Ascending aorta (tissue), 2 donors: ENCODE results near the gene SORCS2. TPM values are rescaled to one million over a fixed set of nuclear protein-coding genes. Genes with fewer than 3 reads are reported as not detected.

Source experiments
- DNase-seq, 2 donors: peaks; one replicate each; pipeline ENCODE4 v3.0.0-alpha.2; 2019; ENCODE audit warnings: low spot score in 2 of 2
- H3K27ac ChIP-seq, 2 donors: fragments of 200-600 bp; sonication (generic); one replicate each; pipeline ENCODE4 v1.5.1; 2016 to 2017; ENCODE audit warnings: mild to moderate bottlenecking in 1 of 2
- H3K27me3 ChIP-seq: fragments of 200-600 bp; sonication (generic); one replicate; pipeline ENCODE4 v1.5.1; 2017
- H3K36me3 ChIP-seq, 2 donors: fragments of 200-600 bp; sonication (generic); one replicate each; pipeline ENCODE4 v1.5.1; 2016
- H3K4me1 ChIP-seq, 2 donors: fragments of 200-600 bp; sonication (generic); one replicate each; pipeline ENCODE4 v1.5.1; 2016 to 2017; ENCODE audit warnings: mild to moderate bottlenecking in 1 of 2
- H3K4me3 ChIP-seq, 2 donors: fragments of 200-600 bp; sonication (generic); one replicate each; pipeline ENCODE4 v1.5.1; 2016 to 2017; ENCODE audit warnings: mild to moderate bottlenecking in 1 of 2
- H3K9me3 ChIP-seq, 2 donors: fragments of 200-600 bp; sonication (generic); one replicate each; pipeline ENCODE4 v1.5.1; 2016
- CTCF ChIP-seq, 3 experiments: fragments of 200-600 bp in 2 of 3; fragments of 450-650 bp in 1 of 3; sonication (generic) in 2 of 3; IDR thresholded peaks; one replicate each; pipeline ENCODE4 v1.5.1; 2016 to 2019; ENCODE audit warnings: antibody characterized with exemption in 3 of 3, mild to moderate bottlenecking in 1 of 3, moderate library complexity in 1 of 3
- intact Hi-C: fragments of 100-400 bp; cut with DNase I; formaldehyde crosslinking; loops from one replicate; pipeline ENCODE4 v1.15.1; 2023
- total RNA-seq: library from RNA; depleted of rRNA; stranded (reverse); fragments of >200 nt; gene quantifications from one replicate; pipeline ENCODE4 v1.1.0, GENCODE V29; 2016

The SORCS2 gene
- total RNA-seq, 1 donor from 2014 or later = 0.32 TPM

- TF ChIP-seq CTCF (IDR thresholded peaks at IDR 0.05) = no peak
- Histone ChIP-seq H3K36me3 (no peaks in the 10 kb centered on the region), H3K27ac (no peak overlapping the region), H3K4me3 (no peak overlapping the region), H3K27me3 (no peaks in the 10 kb centered on the region), H3K4me1 (no peaks in the 10 kb centered on the region), H3K9me3 (no peaks in the 10 kb centered on the region)
- DNase-seq = no peak
- intact Hi-C loops = no loop called here
These were observed 340.9 kb downstream of the SORCS2 start for GRCh38 chr4:7533267-7533666.

GRCh38 chr4:7535094-7535493, 342.8 kb downstream of the SORCS2 start:
- no peaks in the 10 kb centered on the region for H3K36me3 ChIP-seq
- no peaks in the 10 kb centered on the region for H3K9me3 ChIP-seq
- H3K27ac ChIP-seq = no peak overlapping the region
- DNase-seq = no peak
- H3K4me3 ChIP-seq = no peak overlapping the region
- no peaks in the 10 kb centered on the region for H3K4me1 ChIP-seq
- no peaks in the 10 kb centered on the region for H3K27me3 ChIP-seq
- intact Hi-C loops = no loop called here
- TF ChIP-seq CTCF (IDR thresholded peaks at IDR 0.05) = no peak

GRCh38 chr4:7535619-7536018, 343.3 kb downstream of the SORCS2 start:
- Histone ChIP-seq H3K36me3 (no peaks in the 10 kb centered on the region), H3K27me3 (no peaks in the 10 kb centered on the region), H3K27ac (no peak overlapping the region), H3K4me3 (no peak overlapping the region), H3K9me3 (no peaks in the 10 kb centered on the region), H3K4me1 (no peaks in the 10 kb centered on the region)
- TF ChIP-seq CTCF (IDR thresholded peaks at IDR 0.05) = no peak
- intact Hi-C loops = no loop called here
- DNase-seq = no peak

GRCh38 chr4:7536876-7537275, 344.5 kb downstream of the SORCS2 start:
- TF ChIP-seq CTCF (IDR thresholded peaks at IDR 0.05) = no peak

GRCh38 chr4:7537853-7538400, 345.6 kb downstream of the SORCS2 start:
- no peaks in the 10 kb centered on the region for H3K27me3 ChIP-seq
- DNase-seq = no peak
- intact Hi-C loops = no loop called here

More at GRCh38 chr4:7536876-7537275, 344.5 kb downstream of the SORCS2 start:
- intact Hi-C loops = no loop called here
- Histone ChIP-seq H3K36me3 (no peaks in the 10 kb centered on the region), H3K4me1 (no peaks in the 10 kb centered on the region), H3K27me3 (no peaks in the 10 kb centered on the region), H3K9me3 (no peaks in the 10 kb centered on the region), H3K27ac (no peak overlapping the region), H3K4me3 (no peak overlapping the region)
- DNase-seq = no peak

More at GRCh38 chr4:7537853-7538400, 345.6 kb downstream of the SORCS2 start:
- Histone ChIP-seq H3K36me3 (no peaks in the 10 kb centered on the region), H3K9me3 (no peaks in the 10 kb centered on the region), H3K27ac (no peak overlapping the region), H3K4me1 (no peaks in the 10 kb centered on the region), H3K4me3 (no peak overlapping the region)
- no peak for TF ChIP-seq CTCF (IDR thresholded peaks at IDR 0.05)
